Stimulated activated CD8-positive, alpha-beta memory T cell treated with anti-CD3 and anti-CD28 coated beads, Interleukin-7, amount 100 ng/mL, for 1 hour (primary cell): ENCODE measurements around the gene IRF9.
A peak's percentile ranks its signal among the peaks of the same experiment; 100 is the strongest.

ENCODE experiments used
- DNase-seq, 2 donors: peaks; one replicate each; pipeline ENCODE4 v3.0.0-alpha.2; 2020; ENCODE audit warnings: low read depth in 2 of 2

The IRF9 gene

DNA sequence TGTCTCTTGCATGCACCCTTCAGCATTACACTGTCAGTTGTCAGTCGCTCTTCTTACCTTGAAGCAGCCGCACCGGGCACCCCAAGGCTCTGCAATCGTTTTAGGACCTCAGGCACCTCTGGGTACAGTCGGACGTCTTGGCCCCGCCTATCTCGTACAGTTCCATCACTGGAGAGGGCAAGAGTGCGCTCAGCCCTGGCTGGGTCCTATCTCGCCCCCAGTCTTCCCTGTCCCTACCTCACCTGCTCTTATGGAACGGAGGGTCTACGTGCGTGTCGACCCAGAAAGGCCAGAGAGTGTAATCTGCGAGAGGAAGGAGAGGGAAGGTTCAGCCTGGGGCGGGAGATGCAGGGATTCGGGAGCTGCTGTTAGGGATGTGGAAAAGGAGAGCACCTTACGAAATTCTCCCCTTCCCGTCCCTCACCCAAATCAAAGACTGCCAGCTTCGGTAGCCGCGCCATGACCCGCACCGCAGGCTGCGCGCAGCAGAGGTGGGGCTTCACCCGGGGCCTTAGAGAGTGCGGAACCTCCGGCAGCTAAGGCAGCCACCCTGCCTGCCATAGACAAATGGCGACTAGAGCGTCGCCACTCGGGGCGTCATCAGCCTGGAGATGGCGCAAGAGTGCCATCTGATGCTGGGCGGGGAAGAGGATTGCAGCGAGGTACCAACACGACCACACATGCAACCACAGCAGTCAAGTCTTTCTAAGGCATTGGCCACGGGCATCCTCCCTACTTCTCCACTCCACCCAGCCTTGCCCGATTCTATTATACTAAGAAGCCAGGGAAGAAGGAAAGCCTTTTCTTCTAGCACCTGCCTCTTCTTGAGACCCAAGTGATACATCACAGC lies 54.7 kb downstream of the IRF9 start, which contains the start of gene MDP1:
MDP1 (minus strand) TSS at position 572 of the 850 bp plus-strand sequence; CDS start at position 461, 111 bp downstream.
- peak; percentile 67 to 69 for DNase-seq
